Measurements from ENCODE around the gene SPOCK1. TPM values are rescaled to one million over a fixed set of nuclear protein-coding genes. Genes with fewer than 3 reads are reported as not detected.

The SPOCK1 gene
- total and polyA plus RNA-seq, 2 experiments from 2014 or later: 268 to 471 TPM

DNA sequence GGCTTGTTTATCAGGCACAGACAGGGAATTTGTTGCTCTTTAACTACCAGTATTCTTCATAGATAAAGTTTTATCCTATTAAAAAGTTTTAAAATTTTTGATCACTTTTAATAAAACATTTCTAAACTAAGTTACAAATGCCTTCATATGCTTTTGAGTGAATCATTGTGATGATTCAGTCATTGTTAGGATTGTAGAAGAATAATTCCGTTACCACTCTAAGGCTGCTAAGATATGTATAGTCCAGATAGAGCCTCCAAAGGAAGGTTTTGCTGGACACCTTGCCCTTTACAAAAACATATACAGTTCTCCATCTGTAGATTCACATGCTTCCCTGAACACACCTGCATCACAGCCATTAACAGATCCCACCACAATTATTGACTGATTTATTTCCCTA is 233.7 kb downstream of the SPOCK1 start:
- 0 out of 2 replicates have a peak overlapping the region, but pooled peaks have one; percentile 10 for H3K4me3 ChIP-seq
- no peak overlapping the region for H3K9ac ChIP-seq
- DNase-seq: peak; percentile 61
- no peaks in the 10 kb centered on the region for H3K9me3 ChIP-seq (ENCODE audit: low read depth)
- H3K27me3 ChIP-seq (replicated peaks; ENCODE audit: insufficient read depth): peaks cover 6% of the 10 kb centered on the region; the same call in 1 of the 2 replicates
- H3K27ac ChIP-seq: peak overlapping the region; percentile 57; the same call in 1 of the 2 replicates
- H3K9me2 ChIP-seq (ENCODE audit: insufficient read depth): no peaks in the 10 kb centered on the region
- WGBS, 2 experiments (ENCODE audit: low coverage in 1 of 2, low lambda C conversion rate in 2 of 2, missing lambda C conversion rate in 2 of 2): 32% methylated on average over 1 of the region's 1 CpG
- peaks cover 37% of the 10 kb centered on the region for H3K79me2 ChIP-seq (ENCODE audit: insufficient read depth)
- in situ Hi-C loops (cut with MboI): no loop called here
- peaks cover 21% of the 10 kb centered on the region for H3F3A ChIP-seq (ENCODE audit: insufficient read depth)
- no peak overlapping the region for H2AFZ ChIP-seq
- H4K20me1 ChIP-seq (ENCODE audit: insufficient read depth): peaks cover 4% of the 10 kb centered on the region; the same call in 1 of the 2 replicates
- H3K4me2 ChIP-seq (ENCODE audit: unreplicated experiment): peak overlapping the region; percentile 57
- H3K4me1 ChIP-seq (ENCODE audit: insufficient read depth): peaks cover 34% of the 10 kb centered on the region
- TF ChIP-seq EZH2phosphoT487 (IDR thresholded peaks at IDR 0.05; ENCODE audit: insufficient read depth, low read depth) (no peak), EZH2 (IDR thresholded peaks at IDR 0.05; ENCODE audit: insufficient read depth, poor library complexity, severe bottlenecking) (no peak)
- H3K36me3 ChIP-seq (ENCODE audit: low read depth): no peaks in the 10 kb centered on the region

DNA sequence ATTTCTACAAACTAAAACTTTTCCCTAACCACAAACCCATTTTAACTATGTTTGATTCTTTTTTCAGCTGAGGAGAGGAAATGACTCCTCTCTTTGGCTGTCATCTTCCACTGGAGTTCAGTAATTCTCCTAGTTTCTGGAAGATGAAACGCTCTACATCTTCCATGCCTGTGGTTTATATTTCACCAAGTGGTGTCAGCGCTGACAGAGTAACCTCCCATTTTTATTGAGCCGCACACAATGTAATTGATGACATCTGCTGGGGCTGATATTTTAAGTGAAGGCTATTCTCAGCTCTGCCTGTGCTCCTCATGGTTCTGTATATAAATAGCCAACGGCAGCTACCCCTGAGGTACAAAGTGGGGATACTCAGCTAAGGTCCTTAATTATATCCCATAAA is 234.6 kb downstream of the SPOCK1 start:
- in situ Hi-C loops (cut with MboI): no loop called here
- Histone ChIP-seq H3K9ac (no peak overlapping the region), H3K4me2 (ENCODE audit: unreplicated experiment) (peak overlapping the region; percentile 71), H3K9me3 (ENCODE audit: low read depth) (no peaks in the 10 kb centered on the region), H3K79me2 (ENCODE audit: insufficient read depth) (peaks cover 30% of the 10 kb centered on the region), H4K20me1 (ENCODE audit: insufficient read depth) (peaks cover 4% of the 10 kb centered on the region; the same call in 1 of the 2 replicates), H2AFZ (no peak overlapping the region), H3K4me1 (ENCODE audit: insufficient read depth) (peaks cover 34% of the 10 kb centered on the region), H3K27me3 (replicated peaks; ENCODE audit: insufficient read depth) (peaks cover 9% of the 10 kb centered on the region; the same call in 1 of the 2 replicates), H3F3A (ENCODE audit: insufficient read depth) (peaks cover 21% of the 10 kb centered on the region), H3K4me3 (0 out of 2 replicates have a peak overlapping the region, but pooled peaks have one; percentile 10), H3K9me2 (ENCODE audit: insufficient read depth) (no peaks in the 10 kb centered on the region), H3K36me3 (ENCODE audit: low read depth) (no peaks in the 10 kb centered on the region), H3K27ac (peak overlapping the region; percentile 57)
- TF ChIP-seq EZH2 (IDR thresholded peaks at IDR 0.05; ENCODE audit: insufficient read depth, poor library complexity, severe bottlenecking) (no peak), EZH2phosphoT487 (IDR thresholded peaks at IDR 0.05; ENCODE audit: insufficient read depth, low read depth) (peak; percentile 100)
- DNase-seq: peak; percentile 92
- 1 to 2% methylated on average over 4 of the region's 4 CpGs for WGBS, 2 experiments (ENCODE audit: low coverage in 1 of 2, low lambda C conversion rate in 2 of 2, missing lambda C conversion rate in 2 of 2)

DNA sequence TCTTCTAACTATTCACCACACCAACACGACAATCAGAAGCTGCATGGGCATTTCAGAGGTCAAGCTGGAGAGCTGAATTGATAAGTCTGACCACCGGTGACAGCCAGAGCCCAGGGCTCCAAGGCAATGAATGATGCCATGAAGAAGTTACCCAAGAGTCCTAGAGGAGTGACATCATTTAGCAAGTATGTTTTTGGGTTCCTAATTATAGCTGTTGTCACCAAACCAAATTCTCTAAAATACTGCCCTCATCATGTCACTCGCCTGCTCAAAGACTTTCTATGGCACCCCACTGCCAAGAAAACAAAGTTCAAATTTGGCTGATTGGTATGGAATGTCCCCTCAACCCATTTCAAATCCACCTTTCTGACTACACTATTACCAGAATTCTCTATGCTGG is 235.1 kb downstream of the SPOCK1 start:
- no peak for TF ChIP-seq EZH2phosphoT487 (IDR thresholded peaks at IDR 0.05; ENCODE audit: insufficient read depth, low read depth)
- TF ChIP-seq EZH2 (IDR thresholded peaks at IDR 0.05; ENCODE audit: insufficient read depth, poor library complexity, severe bottlenecking): no peak
- no peak overlapping the region for H3K4me3 ChIP-seq
- H4K20me1 ChIP-seq (ENCODE audit: insufficient read depth): peaks cover 4% of the 10 kb centered on the region; the same call in 1 of the 2 replicates
- H3K27ac ChIP-seq: peak overlapping the region; percentile 57
- 30 to 35% methylated on average over 3 of the region's 3 CpGs for WGBS, 2 experiments (ENCODE audit: low coverage in 1 of 2, low lambda C conversion rate in 2 of 2, missing lambda C conversion rate in 2 of 2)
- H2AFZ ChIP-seq: no peak overlapping the region
- in situ Hi-C loops (cut with MboI): no loop called here
- peak; percentile 72 for DNase-seq
- no peak overlapping the region for H3K9ac ChIP-seq
- H3F3A ChIP-seq (ENCODE audit: insufficient read depth): peaks cover 21% of the 10 kb centered on the region
- H3K27me3 ChIP-seq (replicated peaks; ENCODE audit: insufficient read depth): peaks cover 9% of the 10 kb centered on the region; the same call in 1 of the 2 replicates
- no peaks in the 10 kb centered on the region for H3K36me3 ChIP-seq (ENCODE audit: low read depth)
- peaks cover 34% of the 10 kb centered on the region for H3K4me1 ChIP-seq (ENCODE audit: insufficient read depth)
- H3K4me2 ChIP-seq (ENCODE audit: unreplicated experiment): peak overlapping the region; percentile 71
- no peaks in the 10 kb centered on the region for H3K9me2 ChIP-seq (ENCODE audit: insufficient read depth)
- no peaks in the 10 kb centered on the region for H3K9me3 ChIP-seq (ENCODE audit: low read depth)
- peaks cover 25% of the 10 kb centered on the region for H3K79me2 ChIP-seq (ENCODE audit: insufficient read depth)

DNA sequence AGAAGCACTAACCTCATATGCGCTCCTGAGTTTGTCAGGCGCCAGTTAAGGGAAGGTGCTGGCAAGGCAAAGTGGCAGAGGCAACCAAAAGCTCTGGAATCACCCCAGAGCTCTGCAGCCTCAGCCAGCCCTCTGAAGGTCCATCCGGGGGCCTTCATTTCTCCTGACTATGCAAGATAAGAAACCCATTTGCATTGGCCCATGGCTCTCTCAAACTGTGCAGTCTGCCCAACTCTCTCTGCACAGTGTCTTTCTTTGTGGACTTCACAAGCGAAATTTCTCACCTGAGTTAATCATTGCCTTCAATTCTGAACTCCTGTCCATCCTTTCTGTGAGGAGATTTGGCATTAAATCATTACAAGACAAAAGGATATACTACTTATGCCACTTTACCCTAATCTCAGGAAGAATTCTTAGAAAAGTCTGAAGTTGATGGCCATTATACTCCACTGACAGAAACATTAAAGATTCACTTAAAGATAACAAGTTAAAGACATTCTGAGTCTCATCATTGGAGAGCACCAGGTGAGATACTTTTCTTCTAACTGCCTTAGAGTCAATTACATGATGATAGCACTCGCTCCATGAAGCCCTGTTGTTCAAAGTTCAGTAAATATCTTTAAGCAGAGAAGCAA is 235.6 kb downstream of the SPOCK1 start:
- no peak for DNase-seq
- H3K4me1 ChIP-seq (ENCODE audit: insufficient read depth): peaks cover 34% of the 10 kb centered on the region
- WGBS, 2 experiments (ENCODE audit: low coverage in 1 of 2, low lambda C conversion rate in 2 of 2, missing lambda C conversion rate in 2 of 2): 99 to 100% methylated on average over 5 of the region's 5 CpGs
- no peak overlapping the region for H3K27ac ChIP-seq
- no peak overlapping the region for H3K9ac ChIP-seq
- no peak overlapping the region for H2AFZ ChIP-seq
- H3K9me2 ChIP-seq (ENCODE audit: insufficient read depth): no peaks in the 10 kb centered on the region
- H3K36me3 ChIP-seq (ENCODE audit: low read depth): no peaks in the 10 kb centered on the region
- H3K4me2 ChIP-seq (ENCODE audit: unreplicated experiment): peak overlapping the region; percentile 71
- H3K27me3 ChIP-seq (replicated peaks; ENCODE audit: insufficient read depth): peaks cover 9% of the 10 kb centered on the region; the same call in 1 of the 2 replicates
- no peaks in the 10 kb centered on the region for H3K9me3 ChIP-seq (ENCODE audit: low read depth)
- peaks cover 2% of the 10 kb centered on the region; the same call in 1 of the 2 replicates for H4K20me1 ChIP-seq (ENCODE audit: insufficient read depth)
- TF ChIP-seq EZH2 (IDR thresholded peaks at IDR 0.05; ENCODE audit: insufficient read depth, poor library complexity, severe bottlenecking) (no peak), EZH2phosphoT487 (IDR thresholded peaks at IDR 0.05; ENCODE audit: insufficient read depth, low read depth) (no peak)
- H3F3A ChIP-seq (ENCODE audit: insufficient read depth): peaks cover 21% of the 10 kb centered on the region
- H3K79me2 ChIP-seq (ENCODE audit: insufficient read depth): peaks cover 29% of the 10 kb centered on the region
- H3K4me3 ChIP-seq: no peak overlapping the region
- in situ Hi-C loops (cut with MboI): no loop called here
